AG20443 (cell line): ENCODE data around the gene TMEM53.

Experiments
- DNase-seq: peaks from one replicate; pipeline ENCODE4 v3.0.0; 2012; ENCODE audit warnings: low spot score, mixed read lengths

The TMEM53 gene

DNA sequence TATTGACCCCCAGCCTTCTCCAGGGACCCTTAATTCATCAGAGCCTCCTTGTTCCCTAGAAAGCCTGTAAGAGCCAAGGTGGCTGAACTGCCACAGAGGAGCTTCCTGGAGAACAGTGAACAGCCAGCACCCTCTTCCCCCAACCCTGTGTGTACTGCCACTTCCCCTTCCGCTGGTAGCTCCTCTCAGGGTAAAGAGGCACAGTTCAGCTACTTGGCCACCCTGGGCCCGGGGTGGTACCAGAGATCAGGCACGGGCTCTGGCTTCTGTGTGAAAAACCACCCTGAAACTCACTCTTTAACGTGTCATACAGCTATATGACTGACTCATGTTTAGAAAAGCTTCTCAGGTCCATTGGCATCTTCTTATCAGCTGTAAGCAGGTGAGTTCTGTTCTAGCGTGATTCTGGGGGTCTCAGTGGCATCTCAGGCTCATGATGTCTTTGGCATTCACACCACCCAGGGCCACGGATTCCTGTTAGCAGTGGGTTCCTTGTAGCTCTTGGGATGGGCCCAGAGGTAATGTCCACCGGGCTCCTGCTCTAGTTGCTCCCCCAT, 22.6 kb upstream of the TMEM53 start:
- no peak for DNase-seq

DNA sequence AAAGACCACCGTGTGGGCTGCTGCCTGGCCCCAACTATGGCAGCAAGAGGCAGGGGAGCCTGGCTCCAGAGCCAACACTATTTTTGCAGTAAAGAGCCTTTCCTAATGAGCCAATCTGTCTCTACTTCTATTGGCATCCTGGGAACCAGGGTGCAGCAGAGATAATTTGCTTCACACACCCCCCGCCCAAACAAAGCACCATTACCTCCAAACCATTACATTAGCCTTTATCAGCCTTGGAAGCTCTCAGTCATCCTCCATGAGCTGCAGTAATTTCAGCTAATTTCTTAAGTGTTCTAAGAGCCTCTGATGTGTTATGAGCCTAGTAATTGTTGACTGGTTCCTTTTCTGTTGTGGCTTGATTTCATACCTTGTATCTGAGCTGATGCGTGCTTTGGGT, 21.8 kb upstream of the TMEM53 start:
- DNase-seq: no peak

DNA sequence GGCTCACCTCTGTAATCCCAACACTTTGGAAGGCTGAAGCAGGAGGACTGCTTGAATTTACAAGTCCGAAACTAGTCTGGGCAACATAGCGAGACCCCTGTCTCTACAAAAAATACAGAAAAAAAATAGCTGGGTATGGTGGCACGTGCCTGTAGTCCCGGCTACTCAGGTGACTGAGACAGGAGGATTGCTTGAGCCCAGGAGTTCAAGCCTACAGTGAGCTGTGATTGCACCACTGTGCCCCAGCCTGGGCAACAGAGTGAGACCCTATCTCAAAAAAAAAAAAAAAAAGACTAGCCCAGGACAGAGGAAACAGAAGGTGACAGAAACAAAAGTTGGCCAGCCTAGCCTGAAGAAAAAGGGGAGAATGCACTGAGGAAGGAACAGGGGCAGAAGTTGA, 21.4 kb upstream of the TMEM53 start:
- DNase-seq: no peak

DNA sequence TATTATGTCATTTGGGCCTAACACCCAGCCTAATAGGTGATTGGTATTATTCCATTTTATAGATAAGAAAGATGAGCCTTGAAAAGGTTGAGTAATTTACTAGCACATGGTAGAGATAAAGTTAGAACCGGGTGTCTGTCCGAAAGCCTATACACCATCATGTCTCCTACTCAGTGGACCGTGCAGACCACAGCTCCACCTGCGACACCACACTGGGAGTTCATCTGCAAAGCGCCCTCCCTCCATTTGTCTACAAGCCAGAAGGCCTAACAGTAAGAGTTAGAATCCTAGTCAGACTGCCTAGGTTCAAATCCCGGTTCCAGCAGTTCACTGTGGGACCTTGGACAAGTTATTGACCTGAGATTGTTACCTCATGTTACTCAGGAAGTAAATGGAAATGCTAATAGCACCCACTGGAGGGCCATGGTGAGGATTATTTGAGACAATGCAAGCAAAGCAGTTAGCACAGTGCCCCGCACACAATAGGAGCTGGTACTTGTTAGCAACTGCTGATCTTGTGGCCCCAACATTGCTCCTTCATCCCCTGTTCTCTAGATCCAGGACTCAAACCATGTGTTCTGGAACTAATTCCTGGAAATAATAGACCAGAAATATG, 20.7 kb upstream of the TMEM53 start:
- no peak for DNase-seq

DNA sequence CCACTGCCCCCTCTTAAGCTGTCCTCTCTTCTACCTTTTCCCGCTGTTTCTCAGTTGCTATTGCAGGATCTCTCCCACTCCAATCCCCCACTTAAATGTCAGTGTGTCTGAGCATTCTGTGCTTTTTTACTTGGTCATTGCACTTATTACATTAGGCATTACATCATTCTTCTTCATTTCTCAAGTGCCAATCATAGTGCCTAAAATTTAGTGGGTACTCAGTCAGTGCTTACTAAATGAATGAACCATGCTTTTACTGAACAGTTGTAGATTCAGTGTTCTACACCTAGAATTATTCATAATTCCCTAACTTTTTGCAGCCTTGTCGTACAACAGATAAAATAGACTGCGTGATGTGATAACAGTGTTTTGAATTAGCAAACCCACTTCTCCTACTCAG, 19.6 kb upstream of the TMEM53 start:
- no peak for DNase-seq

DNA sequence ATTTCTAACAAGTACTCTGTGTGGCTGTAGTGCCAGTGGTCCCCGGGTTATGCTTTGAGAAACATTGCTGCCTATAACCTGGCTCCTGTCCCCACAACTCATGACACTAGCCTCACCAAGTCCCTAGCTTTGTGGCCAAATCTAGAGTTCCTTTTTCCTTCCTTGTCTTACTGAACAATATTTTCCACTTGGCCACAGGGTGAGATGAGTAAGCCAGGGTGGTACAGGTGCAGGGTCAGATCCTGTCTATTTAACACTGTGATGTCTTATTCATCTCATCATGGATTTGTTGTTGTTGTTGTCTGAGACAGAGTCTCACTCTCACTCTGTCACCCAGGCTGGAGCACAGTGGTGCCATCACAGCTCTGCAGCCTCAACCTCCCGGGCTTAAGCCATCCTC, 18.9 kb upstream of the TMEM53 start:
- no peak for DNase-seq

DNA sequence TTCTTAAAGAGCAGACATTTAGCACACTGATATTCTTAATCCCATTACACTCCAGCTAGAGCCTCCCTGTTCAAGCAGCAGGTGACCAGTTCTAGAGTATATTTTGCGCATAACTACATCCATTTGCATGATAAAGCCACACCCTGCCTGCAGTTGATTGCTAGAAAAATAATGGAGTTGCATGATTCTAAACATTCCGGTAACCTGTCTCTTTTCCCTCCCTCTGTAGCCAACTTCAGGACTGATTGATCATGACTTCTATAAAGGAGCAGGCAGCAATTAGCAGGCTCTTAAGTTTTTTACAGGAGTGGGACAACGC, 15.1 kb upstream of the TMEM53 start:
- no peak for DNase-seq

DNA sequence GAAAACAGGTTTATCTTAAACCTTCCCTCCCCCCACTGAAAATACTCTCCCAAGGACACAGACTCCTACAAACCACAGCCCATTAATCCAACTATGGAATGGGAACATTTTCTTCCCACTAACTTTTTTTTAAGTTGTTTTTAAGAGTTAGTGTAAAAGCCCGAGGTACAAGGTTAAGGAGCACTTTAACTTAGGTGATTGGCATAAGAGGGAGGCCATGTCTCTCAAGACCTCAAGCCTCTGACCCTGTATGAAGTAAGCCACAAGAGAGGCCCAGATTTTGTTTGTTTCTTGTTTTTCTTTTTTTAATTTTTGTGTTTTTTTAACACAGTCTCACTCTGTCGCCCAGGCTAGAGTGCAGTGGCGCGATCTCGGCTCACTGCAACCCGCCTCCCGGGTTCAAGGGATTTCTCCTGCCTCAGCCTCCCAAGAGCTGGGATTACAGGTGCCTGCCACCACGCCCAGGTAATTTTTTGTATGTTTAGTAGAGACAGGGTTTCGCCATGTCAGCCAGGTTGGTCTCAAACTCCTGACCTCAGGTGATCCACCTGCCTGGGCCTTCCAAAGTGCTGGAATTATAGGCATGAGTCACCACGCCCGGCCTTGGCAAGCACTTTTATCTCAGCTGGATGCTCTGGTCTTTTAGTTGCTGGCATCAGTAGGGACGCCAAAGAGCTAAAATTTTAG, 14.6 kb upstream of the TMEM53 start:
- DNase-seq: no peak

DNA sequence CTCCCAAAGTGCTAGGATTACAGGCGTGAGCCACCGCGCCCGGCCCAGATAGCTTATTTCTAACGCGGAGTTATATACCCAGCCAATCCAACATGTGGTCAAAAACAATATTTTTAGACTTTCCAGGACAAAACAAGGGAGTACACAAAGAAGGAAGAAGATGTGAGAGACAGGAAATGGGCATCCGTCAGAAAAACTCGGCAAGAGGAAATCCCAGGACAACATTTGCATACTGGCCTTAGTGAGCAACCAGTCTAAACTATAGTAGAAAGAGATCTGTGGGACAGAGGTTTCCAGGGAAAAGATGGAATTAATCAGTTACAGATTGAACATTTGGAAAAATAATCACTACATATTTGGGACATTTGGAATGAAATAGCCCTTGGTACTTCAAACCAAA, 11.6 kb upstream of the TMEM53 start:
- no peak for DNase-seq

DNA sequence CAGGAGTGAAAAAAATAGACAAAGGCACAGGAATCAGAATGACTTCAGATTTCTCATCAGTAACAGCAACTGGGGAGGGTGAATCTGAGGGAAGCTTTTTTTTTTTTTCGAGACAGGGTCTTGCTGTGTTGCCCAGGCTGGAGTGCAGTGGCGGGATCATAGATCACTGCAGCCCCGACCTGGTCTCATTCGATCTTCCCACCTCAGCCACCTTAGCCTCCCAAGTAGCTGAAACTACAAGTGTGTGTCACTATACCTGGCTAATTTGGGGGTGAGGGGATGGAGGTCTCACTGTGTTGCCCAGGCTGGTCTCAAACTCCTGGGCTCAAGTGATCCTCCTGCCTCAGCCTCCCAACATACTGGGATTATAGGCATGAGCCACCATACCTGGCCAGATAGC, 10.9 kb upstream of the TMEM53 start:
- no peak for DNase-seq

DNA sequence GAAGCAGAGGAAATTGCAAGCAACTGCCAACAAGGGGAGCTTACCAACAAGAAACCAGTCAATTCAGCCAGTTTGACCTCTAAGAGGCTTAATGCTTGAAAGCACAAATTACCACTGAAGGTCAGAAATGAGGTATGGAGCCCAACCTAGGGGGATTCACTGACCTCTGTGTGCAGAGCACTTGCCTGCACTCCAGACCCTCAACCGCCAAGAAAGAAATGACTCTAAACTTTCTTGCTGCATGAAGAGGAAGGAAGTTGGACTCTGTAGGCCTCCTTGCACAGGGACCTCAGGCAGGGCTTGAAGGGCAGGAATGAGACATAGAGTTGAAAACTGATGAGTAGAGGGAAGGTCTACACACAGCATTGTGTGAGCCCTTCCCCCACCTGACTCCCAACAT, 10.2 kb upstream of the TMEM53 start:
- DNase-seq: no peak

DNA sequence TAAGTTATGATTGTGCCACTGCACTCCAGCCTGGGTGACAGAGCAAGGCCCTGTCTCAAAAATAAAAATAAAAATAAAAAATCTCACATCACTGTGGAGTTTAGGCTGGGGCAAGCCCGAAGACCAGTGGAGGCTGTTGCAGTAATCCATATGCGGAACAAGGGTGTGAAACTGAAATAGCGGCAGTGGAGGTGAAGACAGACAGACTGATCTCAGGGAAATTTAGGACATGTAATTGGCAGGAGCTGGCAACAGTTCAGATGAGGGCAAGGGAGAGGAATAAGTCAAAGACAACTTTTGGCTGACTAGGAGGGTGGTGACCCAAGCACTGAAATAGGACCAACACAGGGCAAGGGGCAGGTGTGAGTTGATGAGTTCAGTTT, 8.6 kb upstream of the TMEM53 start:
- DNase-seq: no peak

DNA sequence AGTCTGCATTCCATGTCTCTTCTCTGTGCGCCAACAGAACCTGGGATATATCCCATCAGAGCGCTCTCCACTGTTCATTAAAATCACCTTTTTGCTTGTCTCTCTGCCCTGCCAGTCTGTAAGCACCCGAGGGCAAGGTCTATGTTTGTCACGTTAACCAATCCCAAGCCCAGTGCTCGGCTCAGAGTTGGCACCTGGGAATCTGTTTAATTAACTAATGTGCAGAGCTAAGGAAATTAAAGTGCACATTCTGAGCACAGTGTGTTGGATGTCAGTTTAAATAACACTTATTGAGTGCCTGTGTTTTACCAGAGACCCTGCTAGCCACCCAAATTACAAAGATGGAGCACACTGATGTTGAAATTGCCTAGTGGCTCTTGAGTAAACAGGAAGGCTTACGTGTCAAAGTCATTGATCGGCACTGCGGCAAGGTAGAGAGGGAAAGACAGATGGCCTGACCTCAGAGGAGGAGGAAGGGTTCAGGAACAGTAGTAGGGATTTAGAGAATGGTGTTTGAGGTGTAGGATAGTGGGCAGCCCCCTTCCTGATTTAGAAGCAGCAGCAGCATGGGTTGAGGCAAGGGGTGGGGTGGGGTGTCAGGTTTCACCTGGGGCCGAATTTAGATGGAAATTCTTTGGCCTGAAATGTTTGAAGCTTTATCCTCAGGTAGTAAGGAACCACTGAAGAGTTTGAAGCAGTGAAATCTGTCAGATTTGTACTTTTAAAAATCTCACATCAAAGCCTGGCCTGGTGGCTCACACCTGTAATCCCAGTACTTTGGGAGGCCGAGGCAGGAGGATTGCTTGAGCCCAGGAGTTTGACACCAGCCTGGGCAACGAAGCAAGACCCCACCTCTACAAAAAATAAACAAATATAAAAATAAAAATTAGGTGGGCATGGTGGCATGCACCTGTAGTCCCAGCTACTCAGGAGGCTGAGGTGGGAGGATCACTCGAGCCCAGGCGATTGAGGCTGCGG, 7.9 kb upstream of the TMEM53 start:
- DNase-seq: no peak

DNA sequence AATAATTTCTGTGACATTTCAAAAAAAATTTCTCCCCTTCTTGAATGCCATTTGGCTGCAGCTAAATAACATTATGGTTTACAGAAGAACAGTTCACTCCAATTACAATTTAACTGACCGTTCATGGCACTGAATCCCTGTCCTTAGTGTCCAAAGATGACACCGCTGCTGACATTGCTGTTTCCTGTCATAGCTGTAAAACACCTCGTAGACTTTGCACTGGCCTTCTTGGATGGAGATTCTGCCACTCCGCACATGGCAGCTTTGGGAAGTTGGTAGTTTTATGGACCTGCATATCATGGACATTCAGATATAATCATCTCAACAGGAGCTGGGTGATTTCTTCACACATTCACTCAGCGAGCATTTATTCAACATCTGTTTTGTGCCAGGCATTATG, 5.2 kb upstream of the TMEM53 start:
- DNase-seq: no peak

DNA sequence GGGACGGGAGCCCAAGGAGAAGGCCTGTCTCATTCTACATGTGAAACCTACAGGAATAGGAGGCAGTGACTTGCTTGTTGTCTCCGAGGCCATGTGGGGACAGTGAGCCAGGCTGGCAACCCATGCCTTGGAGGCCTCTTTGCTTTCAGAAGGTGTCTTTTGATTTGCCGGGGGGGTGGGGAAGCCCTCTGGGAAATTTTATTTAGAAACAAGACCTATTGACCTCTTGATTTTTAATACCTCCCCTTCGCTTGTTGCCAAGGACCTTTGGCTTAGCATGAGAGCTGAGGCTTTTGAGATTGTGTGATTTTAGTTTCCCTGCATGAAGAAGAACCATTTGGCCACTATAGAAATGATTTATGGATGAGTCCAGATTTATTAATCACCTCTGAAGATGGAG, 4.3 kb upstream of the TMEM53 start:
- DNase-seq: no peak

DNA sequence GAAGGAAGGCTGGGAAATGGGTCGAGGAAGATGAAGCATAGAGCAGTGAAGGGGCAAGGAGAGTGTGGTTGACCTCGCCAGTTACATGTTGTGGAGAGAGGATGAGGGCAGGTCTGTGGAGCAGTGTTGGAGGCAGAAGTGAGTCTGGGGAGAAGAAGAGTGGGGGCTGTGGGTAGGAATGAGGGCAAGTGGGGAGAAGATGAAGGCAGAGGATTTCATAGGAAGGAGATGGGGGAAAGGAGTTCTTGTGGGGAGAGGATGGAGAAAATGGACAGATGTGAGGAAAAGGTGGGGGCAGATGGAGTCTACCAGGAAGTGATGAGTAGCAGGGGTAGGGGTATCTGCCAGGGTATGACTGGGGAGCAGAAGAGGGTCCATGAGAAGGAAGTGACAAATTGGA, 3.8 kb upstream of the TMEM53 start:
- no peak for DNase-seq

DNA sequence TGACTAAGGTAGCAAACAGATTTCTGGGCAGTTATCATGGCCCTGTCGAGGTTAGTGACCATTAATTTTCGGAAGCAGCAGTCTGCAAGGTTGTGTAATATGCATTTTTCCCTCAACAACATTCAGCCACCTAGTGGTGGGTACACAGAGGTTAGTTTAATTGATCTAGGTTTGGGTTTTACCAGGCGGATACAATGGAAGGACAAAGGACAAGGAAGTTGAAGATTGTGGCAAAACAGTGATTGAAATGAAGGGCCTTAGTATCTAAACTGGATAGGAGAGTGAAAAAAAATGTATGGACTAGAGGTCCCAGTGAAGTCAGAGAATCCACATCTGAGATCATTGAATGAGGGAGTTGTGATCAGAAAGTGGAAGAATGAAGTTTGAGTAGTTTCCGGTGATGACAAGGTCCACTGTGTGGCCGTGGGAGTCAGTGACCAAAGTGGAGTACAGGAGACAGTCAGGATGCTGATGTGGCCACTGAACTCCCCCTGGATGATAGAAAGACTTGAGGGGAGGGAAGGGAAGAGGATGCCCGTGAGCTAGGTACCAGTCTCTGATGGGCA, 3.0 kb upstream of the TMEM53 start:
- DNase-seq: peak; percentile 61

DNA sequence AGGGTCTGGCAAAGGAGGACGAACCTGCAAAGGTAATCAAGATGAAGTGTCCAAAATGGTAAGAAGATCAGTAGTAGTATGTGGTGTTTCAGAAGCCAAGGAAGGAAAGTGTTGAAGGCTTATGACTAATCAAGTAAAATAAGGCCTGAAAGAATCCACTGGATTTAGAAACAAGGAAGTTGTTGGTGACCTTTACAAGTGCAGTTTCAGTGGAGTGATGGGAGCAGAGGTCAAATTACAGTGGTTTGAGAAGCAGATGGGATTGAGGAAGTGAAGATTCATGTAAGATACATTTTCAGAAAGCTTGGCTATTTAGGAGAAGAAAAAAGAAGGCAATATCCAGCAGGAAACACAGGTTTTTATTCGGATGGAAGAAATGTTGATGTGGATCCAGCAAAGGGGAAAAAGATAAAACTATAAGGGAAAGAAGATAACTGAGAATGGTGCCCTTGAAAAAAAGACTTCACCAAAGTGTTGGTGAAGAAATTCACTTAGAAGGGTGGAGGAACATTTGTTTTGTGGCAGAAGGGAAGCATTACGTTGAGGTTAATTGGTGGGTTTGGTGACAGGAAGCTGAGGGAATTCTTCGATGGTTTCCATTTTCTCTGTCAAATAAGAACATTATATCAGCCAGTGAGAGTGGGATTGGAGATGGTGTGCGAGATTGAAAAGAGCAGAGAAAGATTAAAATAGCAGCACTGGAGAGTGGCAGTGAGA, 2.4 kb upstream of the TMEM53 start:
- no peak for DNase-seq

DNA sequence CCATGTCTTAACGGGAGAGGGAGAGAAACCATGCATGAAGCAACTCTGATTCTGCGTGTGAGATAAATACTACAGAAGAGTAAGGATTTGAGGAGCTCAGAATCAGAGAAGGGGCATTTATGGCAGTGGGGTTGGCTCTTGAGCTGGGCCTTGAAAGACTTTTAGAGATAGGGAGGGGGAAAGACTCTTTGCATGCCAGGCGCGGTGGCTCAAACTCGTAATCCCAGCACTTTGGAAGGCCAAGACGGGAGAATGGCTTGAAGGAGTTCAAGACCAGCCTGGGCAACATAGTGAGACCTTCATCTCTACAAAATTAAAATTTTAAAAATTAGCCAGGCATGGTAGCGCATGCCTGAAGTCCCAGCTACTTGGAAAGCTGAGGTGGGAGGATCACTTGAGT, 905 bp upstream of the TMEM53 start:
- no peak for DNase-seq

DNA sequence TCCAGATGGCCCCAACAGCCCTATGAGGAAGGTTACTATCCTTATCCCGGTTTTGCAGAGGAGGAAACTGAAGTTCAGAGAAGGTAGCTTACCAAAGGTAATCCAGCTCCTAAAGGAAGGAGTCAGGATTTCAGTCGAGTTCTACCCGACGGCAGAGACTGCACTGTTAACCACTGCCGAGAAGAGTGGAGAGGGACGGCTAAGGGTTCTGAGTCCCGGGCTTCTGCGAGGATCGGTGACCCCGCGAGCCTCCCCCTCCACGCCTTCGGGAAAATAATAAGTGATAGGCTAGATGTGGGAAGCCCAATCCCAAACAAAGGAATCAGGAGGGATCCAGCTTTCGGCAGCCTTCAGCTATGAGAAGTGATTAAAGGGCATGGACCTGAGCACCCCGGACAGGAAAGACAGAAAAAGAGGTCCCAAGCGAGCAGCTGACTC, 587 bp downstream of the TMEM53 start:
- no peak for DNase-seq

DNA sequence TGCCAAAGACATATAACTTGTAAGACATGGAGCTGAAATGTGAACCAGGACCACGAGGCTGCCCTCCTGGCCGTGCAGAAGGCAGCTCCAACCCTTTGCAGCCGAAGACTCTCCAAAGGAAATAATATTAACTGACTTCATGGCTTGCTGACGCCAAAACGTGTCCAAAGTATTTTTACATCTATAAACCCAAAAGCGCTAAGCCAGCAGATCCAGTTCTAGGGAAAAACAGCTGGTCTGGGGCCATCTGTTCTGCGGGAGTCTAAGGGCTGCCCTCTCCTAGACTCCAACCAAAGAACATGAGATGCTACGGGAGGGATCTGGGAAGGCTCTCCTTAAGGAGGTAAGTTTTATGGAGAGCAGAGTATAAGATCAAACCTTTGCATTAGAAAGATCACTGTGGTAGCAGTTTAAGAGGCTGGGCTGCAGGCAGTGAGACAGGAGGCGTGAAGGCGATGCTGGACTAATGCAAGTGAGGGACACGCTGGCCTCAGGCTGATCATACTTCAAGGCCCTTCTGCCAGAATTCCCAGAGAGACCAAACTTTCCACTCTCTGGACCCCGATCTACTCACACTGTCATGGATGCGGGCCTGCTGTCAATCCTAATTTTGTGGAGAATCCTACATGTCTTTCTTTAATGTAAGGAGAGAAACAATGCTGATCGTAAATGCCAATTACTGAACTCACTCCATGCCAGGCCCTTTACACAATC, 1.2 kb downstream of the TMEM53 start:
- no peak for DNase-seq
